Measurements from ENCODE around the gene RAG2.

RAG2 gene

GRCh38 chr11:36598051-36598450 is at the start of gene RAG2:
Gene RAG2, minus strand, starts transcription at chr11:36598236. Its CDS starts 4,068 bp downstream, at chr11:36594168.
- DNase-seq (ENCODE audit: low read depth in 2 of 2): no peak

GRCh38 chr11:36638556-36638955 is 40.5 kb upstream of the RAG2 start:
- DNase-seq (ENCODE audit: low read depth in 2 of 2): no peak

GRCh38 chr11:36635066-36635862 is 37.2 kb upstream of the RAG2 start:
- no peak for DNase-seq (ENCODE audit: low read depth in 2 of 2)

- DNase-seq (ENCODE audit: low read depth in 2 of 2): no peak
Observed at GRCh38 chr11:36631774-36632173, 33.7 kb upstream of the RAG2 start.

GRCh38 chr11:36628765-36629244 is 30.8 kb upstream of the RAG2 start:
- no peak for DNase-seq (ENCODE audit: low read depth in 2 of 2)

- no peak for DNase-seq (ENCODE audit: low read depth in 2 of 2)
Observed at GRCh38 chr11:36628141-36628540, 30.1 kb upstream of the RAG2 start.

- DNase-seq (ENCODE audit: low read depth in 2 of 2): no peak
Observed at GRCh38 chr11:36627471-36627870, 29.4 kb upstream of the RAG2 start.

GRCh38 chr11:36627006-36627405 is 29.0 kb upstream of the RAG2 start:
- no peak for DNase-seq (ENCODE audit: low read depth in 2 of 2)

- no peak for DNase-seq (ENCODE audit: low read depth in 2 of 2)
Observed at GRCh38 chr11:36623494-36623893, 25.5 kb upstream of the RAG2 start.

- no peak for DNase-seq (ENCODE audit: low read depth in 2 of 2)
Observed at GRCh38 chr11:36622431-36623136, 24.5 kb upstream of the RAG2 start.

GRCh38 chr11:36620246-36620645 is 22.2 kb upstream of the RAG2 start:
- DNase-seq (ENCODE audit: low read depth in 2 of 2): no peak

GRCh38 chr11:36619502-36619901 is 21.5 kb upstream of the RAG2 start:
- no peak for DNase-seq (ENCODE audit: low read depth in 2 of 2)

GRCh38 chr11:36618363-36619047 is 20.5 kb upstream of the RAG2 start:
- DNase-seq (ENCODE audit: low read depth in 2 of 2): no peak

GRCh38 chr11:36617543-36618362 is 19.7 kb upstream of the RAG2 start:
- no peak for DNase-seq (ENCODE audit: low read depth in 2 of 2)

- no peak for DNase-seq (ENCODE audit: low read depth in 2 of 2)
Observed at GRCh38 chr11:36615826-36616225, 17.8 kb upstream of the RAG2 start.

GRCh38 chr11:36609383-36609782 is 11.3 kb upstream of the RAG2 start:
- DNase-seq (ENCODE audit: low read depth in 2 of 2): no peak

- DNase-seq (ENCODE audit: low read depth in 2 of 2): no peak
Observed at GRCh38 chr11:36608491-36609199, 10.6 kb upstream of the RAG2 start.

GRCh38 chr11:36605221-36606216 is 7.5 kb upstream of the RAG2 start:
- no peak for DNase-seq (ENCODE audit: low read depth in 2 of 2)

GRCh38 chr11:36602135-36602534 is 4.1 kb upstream of the RAG2 start:
- DNase-seq (ENCODE audit: low read depth in 2 of 2): no peak

- no peak for DNase-seq (ENCODE audit: low read depth in 2 of 2)
Observed at GRCh38 chr11:36601155-36601554, 3.1 kb upstream of the RAG2 start.
